Transverse colon (tissue), 4 donors: ENCODE data around the gene UNC5A. TPM values are rescaled to one million over a fixed set of nuclear protein-coding genes. Genes with fewer than 3 reads are reported as not detected.

ENCODE experiments used
- DNase-seq: peaks from one replicate; pipeline ENCODE4 v3.0.0-alpha.2; 2019
- H3K27ac ChIP-seq, 4 donors: fragments of 200-600 bp; sonication (generic); 2 replicates each; pipeline ENCODE4 v1.5.1; 2016 to 2018; ENCODE audit warnings: inconsistent platforms in 4 of 4
- H3K27me3 ChIP-seq: fragments of 200-600 bp; sonication (generic); 2 replicates; pipeline ENCODE4 v1.5.1; 2017; ENCODE audit warnings: inconsistent platforms
- H3K36me3 ChIP-seq, 4 donors: fragments of 200-600 bp; sonication (generic); 2 replicates each; pipeline ENCODE4 v1.5.1; 2017 to 2019; ENCODE audit warnings: inconsistent platforms in 4 of 4
- H3K4me1 ChIP-seq, 4 donors: fragments of 200-600 bp; sonication (generic); 2 replicates each; pipeline ENCODE4 v1.5.1; 2017 to 2020; ENCODE audit warnings: inconsistent platforms in 4 of 4
- H3K4me3 ChIP-seq, 4 donors: fragments of 200-600 bp; sonication (generic); 1 replicate in 1 of 4; 2 replicates in 3 of 4; pipeline versions ENCODE4 v1.5.1 to v1.6.1; 2017 to 2019; ENCODE audit warnings: inconsistent platforms in 4 of 4
- H3K9me3 ChIP-seq, 2 donors: fragments of 200-600 bp; sonication (generic); 2 replicates each; pipeline ENCODE4 v1.5.1; 2017 to 2019; ENCODE audit warnings: inconsistent platforms in 2 of 2
- EP300 ChIP-seq: sonication (generic); formaldehyde crosslinking; IDR thresholded peaks from one replicate; pipeline ENCODE4 v1.6.1; 2017; ENCODE audit warnings: antibody characterized with exemption, low read depth
- POLR2A ChIP-seq: fragments of 450-650 bp; IDR thresholded peaks from one replicate; pipeline ENCODE4 v1.6.1; 2016; ENCODE audit warnings: antibody characterized with exemption, mild to moderate bottlenecking, moderate library complexity
- POLR2AphosphoS5 ChIP-seq, 3 donors: sonication (generic); formaldehyde crosslinking; IDR thresholded peaks; one replicate each; pipeline ENCODE4 v1.6.1; 2016; ENCODE audit warnings: antibody characterized with exemption in 3 of 3
- WGBS, 2 donors: methylation state at CpG; one replicate each; pipeline ENCODE4 v1.1.5; 2018; ENCODE audit warnings: low coverage in 1 of 2; 5-methylcytosine and 5-hydroxymethylcytosine counted together
- in situ Hi-C, 4 donors: fragments of 200-750 bp; cut with MboI; loops; one replicate each; pipeline versions ENCODE4 v1.15.0 to v1.15.1; 2017; ENCODE audit warnings: low sequenced_read_pairs in 3 of 4, low pct_ligation_motif_present in 1 of 4, low pct_unique_long_range_greater_than_20kb in 1 of 4
- intact Hi-C: fragments of 100-400 bp; cut with DNase I; formaldehyde crosslinking; loops from one replicate; pipeline ENCODE4 v1.15.1; 2023; ENCODE audit warnings: low total_unique reads
- total RNA-seq, 4 donors: library from RNA; depleted of rRNA; stranded (reverse); fragments of >200 nt; gene quantifications; one replicate each; pipeline ENCODE4 v1.1.0, GENCODE V29; 2016
- TF ChIP-seq, protein P1 (sequence below), 5 experiments: fragments of 200-600 bp in 3 of 5; fragments of 450-650 bp in 2 of 5; sonication (generic) in 3 of 5; IDR thresholded peaks; 1 replicate in 2 of 5; 2 replicates in 3 of 5; pipeline ENCODE4 v1.5.1; 2016 to 2017; ENCODE audit warnings: antibody characterized with exemption in 5 of 5, inconsistent platforms in 3 of 5, mild to moderate bottlenecking in 2 of 5, moderate library complexity in 1 of 5

UNC5A gene
- total RNA-seq, 4 donors from 2014 or later: 0.32 TPM; not detected in 3

DNA sequence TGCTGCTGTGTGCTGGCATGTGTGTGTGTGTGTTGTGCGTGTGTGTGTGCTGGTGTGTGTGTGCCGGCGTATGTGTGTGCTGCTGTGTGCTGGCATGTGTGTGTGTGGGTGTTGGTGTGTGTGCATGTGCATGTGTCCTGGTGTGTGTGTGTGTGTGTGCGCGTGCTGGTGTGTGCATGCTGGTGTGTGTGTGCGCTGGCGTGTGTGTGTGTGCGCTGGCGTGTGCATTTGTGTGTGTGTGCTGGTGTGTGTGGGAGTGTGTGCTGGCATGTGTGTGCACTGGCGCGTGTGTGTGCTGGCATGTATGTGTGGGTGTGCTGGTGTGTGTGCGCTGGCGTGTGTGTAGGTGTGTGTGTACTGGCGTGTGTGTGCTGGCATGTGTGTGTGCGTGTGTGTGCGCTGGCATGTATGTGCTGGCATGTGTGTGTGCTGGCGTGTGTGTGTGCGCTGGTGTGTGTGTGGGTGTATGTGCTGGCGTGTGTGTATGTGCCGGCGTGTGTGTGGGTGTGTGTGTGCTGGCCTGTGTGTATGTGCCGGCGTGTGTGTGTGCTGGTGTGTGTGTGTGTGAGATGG, 20.1 kb downstream of the UNC5A start:
- intact Hi-C loops (no loop called here), in situ Hi-C loops (no loop called here)
- H3K9me3 ChIP-seq: no peaks in the 10 kb centered on the region
- H3K27me3 ChIP-seq: peaks cover 14% of the 10 kb centered on the region
- no peaks in the 10 kb centered on the region for H3K36me3 ChIP-seq
- TF ChIP-seq POLR2AphosphoS5 (IDR thresholded peaks at IDR 0.05): no peak
- TF ChIP-seq EP300: no peak
- TF ChIP-seq, protein P1, sequence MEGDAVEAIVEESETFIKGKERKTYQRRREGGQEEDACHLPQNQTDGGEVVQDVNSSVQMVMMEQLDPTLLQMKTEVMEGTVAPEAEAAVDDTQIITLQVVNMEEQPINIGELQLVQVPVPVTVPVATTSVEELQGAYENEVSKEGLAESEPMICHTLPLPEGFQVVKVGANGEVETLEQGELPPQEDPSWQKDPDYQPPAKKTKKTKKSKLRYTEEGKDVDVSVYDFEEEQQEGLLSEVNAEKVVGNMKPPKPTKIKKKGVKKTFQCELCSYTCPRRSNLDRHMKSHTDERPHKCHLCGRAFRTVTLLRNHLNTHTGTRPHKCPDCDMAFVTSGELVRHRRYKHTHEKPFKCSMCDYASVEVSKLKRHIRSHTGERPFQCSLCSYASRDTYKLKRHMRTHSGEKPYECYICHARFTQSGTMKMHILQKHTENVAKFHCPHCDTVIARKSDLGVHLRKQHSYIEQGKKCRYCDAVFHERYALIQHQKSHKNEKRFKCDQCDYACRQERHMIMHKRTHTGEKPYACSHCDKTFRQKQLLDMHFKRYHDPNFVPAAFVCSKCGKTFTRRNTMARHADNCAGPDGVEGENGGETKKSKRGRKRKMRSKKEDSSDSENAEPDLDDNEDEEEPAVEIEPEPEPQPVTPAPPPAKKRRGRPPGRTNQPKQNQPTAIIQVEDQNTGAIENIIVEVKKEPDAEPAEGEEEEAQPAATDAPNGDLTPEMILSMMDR (IDR thresholded peaks at IDR 0.05): no peak
- no peak for DNase-seq
- H3K4me1 ChIP-seq: no peaks in the 10 kb centered on the region
- H3K27ac ChIP-seq: no peak overlapping the region
- WGBS, 2 donors: 85 to 90% methylated on average over 8 to 22 of the region's 23 CpGs
- no peak overlapping the region for H3K4me3 ChIP-seq

DNA sequence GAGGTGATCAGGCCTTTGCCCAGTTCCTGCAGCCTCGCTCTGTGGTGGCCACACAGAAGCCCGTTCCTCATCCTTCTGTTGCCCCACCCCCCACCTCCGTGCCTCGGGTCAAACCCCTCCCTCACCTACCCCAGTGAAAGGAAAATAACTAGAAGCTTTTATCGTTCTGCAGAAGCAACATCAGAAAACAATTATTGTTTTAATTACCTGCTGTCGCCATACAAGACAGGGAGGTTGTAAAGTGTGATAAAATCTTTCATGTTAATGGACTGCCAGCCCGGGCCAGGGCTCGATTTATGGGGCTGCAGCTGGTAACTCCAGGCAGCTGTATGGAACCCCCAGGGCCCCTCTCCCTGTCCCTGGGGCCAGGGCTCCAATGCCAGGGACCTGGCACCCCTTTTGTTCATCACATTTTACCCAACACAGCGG, 20.6 kb downstream of the UNC5A start:
- TF ChIP-seq, protein P1 (IDR thresholded peaks at IDR 0.05): no peak
- Histone ChIP-seq H3K27ac (no peak overlapping the region), H3K4me3 (no peak overlapping the region), H3K27me3 (peaks cover 14% of the 10 kb centered on the region), H3K36me3 (no peaks in the 10 kb centered on the region), H3K4me1 (no peaks in the 10 kb centered on the region), H3K9me3 (no peaks in the 10 kb centered on the region)
- in situ Hi-C loops (no loop called here), intact Hi-C loops (no loop called here)
- no peak for DNase-seq
- 20 to 25% methylated on average over 4 to 9 of the region's 9 CpGs for WGBS, 2 donors

DNA sequence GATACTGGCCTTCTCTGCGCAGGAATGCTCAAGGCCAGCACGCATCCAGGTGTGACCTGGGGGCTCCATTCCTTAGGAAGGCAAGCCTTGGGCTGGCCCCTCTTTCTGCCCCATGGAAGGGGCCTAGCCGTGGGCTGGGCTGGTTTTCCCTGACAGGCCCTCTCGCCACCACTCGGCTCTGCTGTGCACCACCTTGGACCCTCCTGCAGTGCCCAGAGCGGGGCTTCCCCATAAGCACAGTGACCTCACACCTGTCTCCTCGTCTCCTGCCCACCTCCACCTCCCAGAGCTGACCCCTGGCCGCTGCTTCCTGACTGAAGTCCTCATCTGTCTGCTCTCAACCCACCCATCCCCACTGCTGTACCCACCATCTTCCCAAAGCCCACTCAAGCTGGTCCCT, 21.1 kb downstream of the UNC5A start:
- Histone ChIP-seq H3K4me1 (no peaks in the 10 kb centered on the region), H3K9me3 (no peaks in the 10 kb centered on the region), H3K27me3 (peaks cover 14% of the 10 kb centered on the region), H3K36me3 (no peaks in the 10 kb centered on the region), H3K4me3 (no peak overlapping the region), H3K27ac (no peak overlapping the region)
- intact Hi-C loops: no loop called here
- 53 to 54% methylated on average over 3 to 8 of the region's 8 CpGs for WGBS, 2 donors
- DNase-seq: no peak
- TF ChIP-seq EP300 (no peak), POLR2AphosphoS5 (IDR thresholded peaks at IDR 0.05) (no peak)
- in situ Hi-C loops: no loop called here

DNA sequence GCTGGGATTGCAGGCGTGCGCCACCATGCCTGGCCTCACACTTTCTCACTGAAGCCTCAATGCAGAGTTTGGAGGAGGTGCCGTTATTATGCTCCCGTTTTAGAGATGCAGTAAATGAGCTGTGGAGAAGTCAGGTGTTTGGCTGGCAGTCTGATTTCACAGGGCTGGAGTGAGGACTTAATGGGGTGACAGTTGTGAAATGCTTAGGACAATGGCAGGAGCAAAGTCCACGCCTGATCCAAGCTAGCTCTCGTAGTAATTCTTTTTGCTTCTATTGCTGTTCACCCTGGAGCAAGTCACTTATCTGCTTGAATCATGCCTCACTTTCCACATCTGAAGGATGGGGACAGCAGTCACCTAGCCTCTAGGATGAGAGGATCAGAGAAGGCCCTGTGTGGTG, 21.8 kb downstream of the UNC5A start:
- Histone ChIP-seq H3K9me3 (no peaks in the 10 kb centered on the region), H3K27me3 (peaks cover 14% of the 10 kb centered on the region), H3K4me1 (no peaks in the 10 kb centered on the region), H3K27ac (no peak overlapping the region), H3K4me3 (no peak overlapping the region), H3K36me3 (no peaks in the 10 kb centered on the region)
- in situ Hi-C loops (no loop called here), intact Hi-C loops (no loop called here)
- no peak for DNase-seq
- 64% methylated on average over 6 of the region's 6 CpGs; no CpG with 5 or more reads in 1 of the 2 donors for WGBS, 2 donors
- no peak for TF ChIP-seq POLR2AphosphoS5 (IDR thresholded peaks at IDR 0.05)
- TF ChIP-seq POLR2A: no peak
- TF ChIP-seq, protein P1 (IDR thresholded peaks at IDR 0.05): no peak
- TF ChIP-seq EP300: no peak

DNA sequence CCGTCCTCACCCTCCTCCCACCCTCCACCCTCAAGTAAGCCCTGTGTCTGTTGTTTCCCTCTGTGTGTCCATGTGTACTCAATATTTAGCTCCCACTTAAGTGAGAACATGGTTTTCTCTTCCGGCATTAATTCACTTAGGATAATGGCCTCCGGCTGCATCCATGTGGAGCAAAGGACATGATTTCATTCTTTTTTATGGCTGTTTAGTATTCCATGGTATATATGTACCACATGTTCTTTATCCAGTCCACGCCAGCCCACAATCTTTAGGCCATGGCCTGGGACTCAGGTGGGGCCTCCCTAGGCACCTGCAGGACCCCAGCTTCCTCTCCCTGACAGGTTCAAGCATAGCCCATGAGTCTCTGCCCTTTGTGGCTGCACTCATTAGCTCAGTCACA, 22.9 kb downstream of the UNC5A start:
- peaks cover 14% of the 10 kb centered on the region for H3K27me3 ChIP-seq
- 86 to 88% methylated on average over 4 of the region's 4 CpGs for WGBS, 2 donors
- in situ Hi-C loops: no loop called here
- no peak overlapping the region for H3K4me3 ChIP-seq
- TF ChIP-seq EP300 (no peak), POLR2AphosphoS5 (IDR thresholded peaks at IDR 0.05) (no peak), POLR2A (no peak)
- TF ChIP-seq, protein P1 (IDR thresholded peaks at IDR 0.05): no peak
- H3K9me3 ChIP-seq: no peaks in the 10 kb centered on the region
- H3K4me1 ChIP-seq: no peaks in the 10 kb centered on the region
- DNase-seq: no peak
- no peaks in the 10 kb centered on the region for H3K36me3 ChIP-seq
- intact Hi-C loops: no loop called here
- H3K27ac ChIP-seq: no peak overlapping the region
